Dermis blood vessel endothelial cell (primary cell): ENCODE measurements around the gene RDH16. TPM values are rescaled to one million over a fixed set of nuclear protein-coding genes. Genes with fewer than 3 reads are reported as not detected.
A peak's percentile ranks its signal among the peaks of the same experiment; 100 is the strongest.

Experiments
- DNase-seq: peaks from one replicate; pipeline ENCODE4 v3.0.0; 2010
- total RNA-seq: library from RNA; depleted of rRNA; stranded (reverse); fragments of >200 nt; gene quantifications from 2 replicates; pipeline ENCODE4 v1.2.3, GENCODE V29; 2014

RDH16 gene
- 0.17 TPM in 1 of 2 replicates, not detected in the other for total RNA-seq

- DNase-seq, result no peak
Observed at GRCh38 chr12:56957229-56958052, at the start of gene RDH16. RDH16 (minus strand) TSS chr12:56957608; CDS start chr12:56957462, 146 bp downstream.

GRCh38 chr12:57006809-57007475 is 49.5 kb upstream of the RDH16 start:
- no peak for DNase-seq

GRCh38 chr12:57005980-57006808 is 48.8 kb upstream of the RDH16 start, which contains the start of gene ZBTB39:
ZBTB39 (minus strand) TSS chr12:57006546; CDS start chr12:57004917, 1,629 bp downstream.
- DNase-seq, result peak; percentile 67

GRCh38 chr12:57004651-57005050 is 47.2 kb upstream of the RDH16 start:
- no peak for DNase-seq

DNA sequence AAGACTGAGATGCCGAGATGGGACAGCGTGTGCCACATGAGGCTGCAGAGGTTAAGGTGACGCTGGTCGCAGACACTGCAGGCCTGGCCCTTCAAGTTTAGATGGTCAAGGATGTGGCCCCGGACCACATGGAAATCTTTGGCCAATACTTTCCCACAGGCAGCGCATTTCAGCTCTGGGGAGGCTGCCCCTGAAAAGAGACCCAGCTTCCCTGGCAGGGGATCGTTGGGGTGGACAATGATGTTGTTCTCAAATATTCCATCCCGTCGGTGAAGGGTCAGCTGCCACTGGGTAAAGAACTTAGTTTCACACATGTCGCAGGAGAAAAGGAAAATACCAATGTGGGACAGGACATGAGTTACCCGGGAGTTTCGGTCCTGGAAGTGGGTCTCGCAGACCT is 46.0 kb upstream of the RDH16 start:
- no peak for DNase-seq

GRCh38 chr12:57001448-57001906 is 44.1 kb upstream of the RDH16 start:
- DNase-seq, result peak; percentile 86

DNA sequence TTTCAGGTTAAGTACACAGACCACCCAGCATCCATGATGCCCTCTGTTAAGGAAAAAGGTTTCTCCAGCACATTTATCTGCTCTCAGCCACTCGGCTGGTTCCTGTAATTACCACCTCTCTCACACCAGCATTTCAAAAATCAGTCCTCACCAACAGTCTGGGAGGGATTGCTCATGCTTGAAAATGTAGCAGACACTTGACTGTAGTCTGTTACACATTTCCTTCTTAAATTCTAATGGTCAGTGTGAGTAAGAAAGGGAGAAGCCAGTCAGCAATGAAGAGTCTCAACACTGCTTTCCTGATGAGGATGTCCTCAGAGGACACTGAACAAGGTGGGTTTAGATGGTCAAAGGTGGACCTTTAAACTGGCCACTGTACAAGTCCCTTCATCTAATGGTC is 43.0 kb upstream of the RDH16 start:
- DNase-seq, result no peak

DNA sequence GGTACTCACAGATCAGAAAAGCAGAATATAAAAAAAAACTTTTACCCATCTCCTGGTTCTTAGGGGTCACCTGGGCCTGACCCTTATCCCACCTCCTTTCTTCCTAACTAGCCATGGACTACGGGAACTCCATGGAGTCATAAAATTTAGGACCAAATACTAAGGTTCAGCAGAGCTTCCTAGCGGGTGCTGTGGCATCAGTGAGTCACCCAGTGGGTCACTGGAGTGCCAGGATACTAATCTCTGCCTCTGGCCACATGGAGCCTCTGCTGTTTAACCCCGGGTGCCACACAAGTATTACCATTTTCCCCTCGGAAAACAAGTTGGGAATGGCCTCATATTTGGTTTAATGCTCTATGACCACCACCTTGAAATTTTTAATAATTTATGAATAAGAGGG is 42.0 kb upstream of the RDH16 start:
- DNase-seq, result no peak

- no peak for DNase-seq
Observed at GRCh38 chr12:56998981-56999380, 41.6 kb upstream of the RDH16 start.

DNA sequence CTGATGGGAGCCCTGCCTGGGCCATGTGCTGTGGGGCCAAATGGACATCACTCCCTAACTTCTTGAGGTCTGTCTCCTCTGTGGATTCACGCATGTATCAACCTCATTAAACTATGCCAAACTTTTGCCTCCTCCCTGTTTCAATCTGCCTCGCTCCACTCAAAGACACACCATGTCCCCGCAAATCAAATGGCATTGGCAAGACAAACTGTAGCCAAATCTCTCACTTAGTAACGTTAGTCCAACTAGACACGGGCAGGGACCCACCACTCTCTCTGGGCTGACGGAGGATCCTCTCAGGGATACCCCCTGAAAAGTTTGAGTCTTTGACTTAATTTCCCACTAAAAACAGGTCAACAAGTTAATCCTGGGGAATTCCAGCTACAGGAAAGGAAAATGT is 40.9 kb upstream of the RDH16 start:
- no peak for DNase-seq

DNA sequence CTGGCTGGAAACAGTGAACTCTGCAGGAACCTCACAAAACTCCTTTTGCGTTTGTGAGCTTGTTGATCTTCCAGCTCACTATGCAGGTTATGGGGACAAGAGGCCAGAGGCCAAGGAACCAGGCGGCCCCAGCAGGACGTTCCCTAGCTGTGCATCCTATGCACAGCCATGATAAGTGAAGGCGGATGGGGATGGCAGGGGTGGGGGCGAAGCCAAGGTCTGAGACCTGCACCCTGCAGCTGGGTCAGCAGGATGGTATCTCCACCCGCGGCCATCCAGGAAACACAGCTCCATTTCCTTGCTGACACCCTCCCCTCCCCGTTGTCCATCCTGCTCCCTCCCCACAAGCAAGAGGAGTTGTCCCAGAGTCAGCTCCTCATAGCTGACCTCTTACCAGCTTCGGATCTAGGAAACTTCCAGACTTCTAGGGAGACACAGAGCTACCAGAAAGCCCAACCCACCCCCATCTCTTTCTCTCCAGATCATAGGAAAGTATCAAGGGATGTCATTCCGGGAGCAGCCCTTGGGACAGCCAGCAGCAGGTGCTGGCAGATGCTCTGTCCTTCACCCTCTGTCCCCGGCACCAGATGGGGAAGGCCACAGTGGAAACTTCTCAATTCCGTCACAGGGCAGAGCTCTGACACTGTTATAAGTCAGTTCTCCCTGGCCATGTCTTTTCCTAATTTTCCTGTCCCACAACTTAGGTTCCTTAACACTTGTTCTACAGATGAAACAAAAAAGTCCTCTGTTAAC is 39.6 kb upstream of the RDH16 start:
- peak; percentile 10 for DNase-seq

DNA sequence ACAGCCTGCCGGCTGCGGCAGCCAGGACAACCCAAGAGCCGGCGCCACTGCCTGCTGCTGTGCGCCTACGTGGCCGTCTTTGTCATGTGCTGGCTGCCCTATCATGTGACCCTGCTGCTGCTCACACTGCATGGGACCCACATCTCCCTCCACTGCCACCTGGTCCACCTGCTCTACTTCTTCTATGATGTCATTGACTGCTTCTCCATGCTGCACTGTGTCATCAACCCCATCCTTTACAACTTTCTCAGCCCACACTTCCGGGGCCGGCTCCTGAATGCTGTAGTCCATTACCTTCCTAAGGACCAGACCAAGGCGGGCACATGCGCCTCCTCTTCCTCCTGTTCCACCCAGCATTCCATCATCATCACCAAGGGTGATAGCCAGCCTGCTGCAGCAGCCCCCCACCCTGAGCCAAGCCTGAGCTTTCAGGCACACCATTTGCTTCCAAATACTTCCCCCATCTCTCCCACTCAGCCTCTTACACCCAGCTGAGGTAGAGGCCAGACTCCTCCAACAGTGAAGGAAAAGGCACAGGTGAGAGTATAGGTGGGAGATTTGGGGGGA is 38.6 kb upstream of the RDH16 start:
- no peak for DNase-seq

DNA sequence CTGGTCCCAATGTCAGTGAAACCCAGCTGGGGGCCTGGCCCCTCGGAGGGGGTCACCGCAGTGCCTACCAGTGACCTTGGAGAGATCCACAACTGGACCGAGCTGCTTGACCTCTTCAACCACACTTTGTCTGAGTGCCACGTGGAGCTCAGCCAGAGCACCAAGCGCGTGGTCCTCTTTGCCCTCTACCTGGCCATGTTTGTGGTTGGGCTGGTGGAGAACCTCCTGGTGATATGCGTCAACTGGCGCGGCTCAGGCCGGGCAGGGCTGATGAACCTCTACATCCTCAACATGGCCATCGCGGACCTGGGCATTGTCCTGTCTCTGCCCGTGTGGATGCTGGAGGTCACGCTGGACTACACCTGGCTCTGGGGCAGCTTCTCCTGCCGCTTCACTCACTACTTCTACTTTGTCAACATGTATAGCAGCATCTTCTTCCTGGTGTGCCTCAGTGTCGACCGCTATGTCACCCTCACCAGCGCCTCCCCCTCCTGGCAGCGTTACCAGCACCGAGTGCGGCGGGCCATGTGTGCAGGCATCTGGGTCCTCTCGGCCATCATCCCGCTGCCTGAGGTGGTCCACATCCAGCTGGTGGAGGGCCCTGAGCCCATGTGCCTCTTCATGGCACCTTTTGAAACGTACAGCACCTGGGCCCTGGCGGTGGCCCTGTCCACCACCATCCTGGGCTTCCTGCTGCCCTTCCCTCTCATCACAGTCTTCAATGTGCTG is 38.0 kb upstream of the RDH16 start:
- DNase-seq, result no peak

DNA sequence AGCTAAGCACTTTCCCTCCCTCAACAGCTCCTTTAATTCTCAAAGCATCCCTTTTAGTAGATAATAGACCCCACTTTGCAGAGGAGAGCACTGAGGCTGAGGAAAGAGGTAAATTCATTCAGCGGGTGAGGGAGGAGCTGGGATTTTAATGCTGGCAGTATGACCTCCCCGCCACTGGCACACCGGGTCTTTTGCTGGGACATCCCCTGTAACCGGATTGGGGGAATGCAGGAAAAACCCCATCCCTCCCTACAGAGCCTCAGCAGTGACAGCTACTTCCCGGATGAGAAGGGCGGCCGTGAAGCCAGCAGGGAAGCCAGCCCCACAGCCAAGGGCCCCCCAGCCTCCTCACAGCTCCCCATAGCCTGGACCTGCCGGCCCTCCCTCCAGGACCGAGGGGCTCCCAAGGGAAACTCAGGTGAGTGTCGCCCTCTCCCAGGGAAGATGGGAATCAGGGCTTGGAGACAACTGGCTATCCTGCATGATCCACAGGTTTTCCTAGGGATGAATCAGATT is 36.9 kb upstream of the RDH16 start:
- DNase-seq, result no peak

DNA sequence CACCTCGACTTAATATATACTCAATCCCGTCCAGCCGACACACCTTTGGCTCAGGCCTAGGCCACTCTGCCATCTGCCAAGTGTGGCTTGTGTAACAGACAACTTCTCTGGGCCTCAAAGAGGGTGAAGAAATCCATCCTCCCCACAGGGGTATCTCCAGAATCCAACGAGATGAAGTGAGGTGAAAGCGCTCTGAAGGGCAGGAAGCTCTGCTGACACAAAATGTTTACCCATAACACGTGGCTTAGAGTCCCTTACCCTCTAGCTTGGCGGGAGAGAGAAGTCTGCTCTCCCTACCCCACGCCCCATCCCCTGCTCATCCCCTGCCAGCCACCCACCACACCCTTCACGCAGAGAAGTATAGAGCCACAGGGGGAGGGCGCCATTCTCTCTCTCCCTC is 35.9 kb upstream of the RDH16 start:
- DNase-seq, result no peak

GRCh38 chr12:56991319-56992246 is 34.2 kb upstream of the RDH16 start:
- peak; percentile 30 for DNase-seq

GRCh38 chr12:56990648-56991318 is 33.4 kb upstream of the RDH16 start:
- no peak for DNase-seq

DNA sequence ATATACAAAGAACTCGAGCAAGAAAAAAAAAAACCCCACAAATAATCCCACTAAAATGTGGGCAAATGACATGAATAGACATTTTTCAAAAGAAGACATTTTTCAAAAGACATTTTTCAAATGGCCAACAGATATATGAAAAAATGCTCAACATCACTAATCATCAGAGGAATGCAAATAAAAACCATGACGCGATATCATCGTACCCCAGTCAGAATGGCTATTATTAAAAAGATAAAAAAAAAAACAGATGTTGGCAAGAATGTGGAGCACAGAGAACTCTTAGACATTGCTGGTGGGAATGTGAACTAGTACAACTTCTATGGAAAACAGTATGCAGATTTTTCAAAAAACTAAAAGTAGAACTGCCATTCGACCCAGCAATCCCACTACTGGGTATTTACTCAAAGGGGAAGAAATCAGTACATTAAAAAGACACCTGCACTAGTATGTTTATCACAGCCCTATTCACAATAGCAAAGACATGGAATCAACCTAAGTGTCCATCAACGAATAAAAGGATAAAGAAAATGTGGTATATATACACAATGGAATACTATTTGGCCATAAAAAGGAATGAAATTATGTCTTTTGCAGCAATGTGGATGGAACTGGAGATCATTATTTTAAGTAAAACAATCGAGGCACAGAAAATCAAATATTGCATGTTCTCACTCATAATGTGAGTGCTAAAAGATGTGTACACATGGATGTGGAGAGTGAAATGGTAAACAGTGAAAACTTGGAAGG is 32.6 kb upstream of the RDH16 start:
- DNase-seq, result no peak
